ENCODE measurements around the gene OXLD1. TPM values are rescaled to one million over a fixed set of nuclear protein-coding genes. Genes with fewer than 3 reads are reported as not detected.

OXLD1 gene
- total RNA-seq, 4 donors from 2014 or later = 15.5 to 32.2 (median 22.2) TPM

DNA sequence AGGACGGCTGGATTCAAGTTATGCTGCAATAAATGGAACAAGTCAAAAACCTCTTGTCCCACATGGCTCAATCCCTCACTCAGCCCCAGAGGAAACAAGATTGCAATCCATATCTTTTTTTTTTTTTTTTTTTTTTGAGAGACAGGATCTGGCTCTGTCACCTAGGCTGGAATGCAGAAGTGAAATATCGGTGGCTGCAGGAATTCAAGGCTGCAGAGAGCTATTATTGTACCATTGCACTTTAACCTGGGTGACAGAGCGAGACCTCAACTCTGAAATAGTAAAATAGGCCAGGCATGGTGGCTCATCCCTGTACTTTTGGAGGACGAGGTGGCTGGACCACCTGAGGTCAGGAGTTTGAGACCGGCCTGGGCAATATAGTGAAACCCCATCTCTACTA is 7.4 kb downstream of the OXLD1 start:
- TF ChIP-seq CTCF (IDR thresholded peaks at IDR 0.05 in 4 of 5, conservative IDR thresholded peaks at IDR 0.05 in 1 of 5) = no peak
- no peak for TF ChIP-seq POLR2A (IDR thresholded peaks at IDR 0.05)
- DNase-seq (no peak), ATAC-seq (no peak)
- in situ Hi-C loops (cut with MboI; ENCODE audit: low sequenced_read_pairs in 4 of 4) (no loop called here), intact Hi-C loops (cut with DNase I; ENCODE audit: low total_unique reads) (no loop called here)
- H3K4me1 ChIP-seq = no peaks in the 10 kb centered on the region
- no peak overlapping the region for H3K27ac ChIP-seq
- H3K9me3 ChIP-seq = no peaks in the 10 kb centered on the region
- no peak overlapping the region for H3K4me3 ChIP-seq
- no peaks in the 10 kb centered on the region for H3K27me3 ChIP-seq
- no peaks in the 10 kb centered on the region for H3K36me3 ChIP-seq

GRCh38 chr17:81656835-81657234 is 9.6 kb downstream of the OXLD1 start:
- no peaks in the 10 kb centered on the region for H3K36me3 ChIP-seq
- in situ Hi-C loops (cut with MboI; ENCODE audit: low sequenced_read_pairs in 4 of 4) (no loop called here), intact Hi-C loops (cut with DNase I; ENCODE audit: low total_unique reads) (no loop called here)
- ATAC-seq = no peak
- TF ChIP-seq CTCF (IDR thresholded peaks at IDR 0.05 in 4 of 5, conservative IDR thresholded peaks at IDR 0.05 in 1 of 5) = no peak
- TF ChIP-seq POLR2A (IDR thresholded peaks at IDR 0.05) = no peak
- DNase-seq = no peak
- H3K4me1 ChIP-seq = no peaks in the 10 kb centered on the region
- no peak overlapping the region for H3K27ac ChIP-seq
- peaks cover 0 to 6% (median 4%) of the 10 kb centered on the region in 3 donors for H3K27me3 ChIP-seq
- no peak overlapping the region for H3K4me3 ChIP-seq
- H3K9me3 ChIP-seq = no peaks in the 10 kb centered on the region

DNA sequence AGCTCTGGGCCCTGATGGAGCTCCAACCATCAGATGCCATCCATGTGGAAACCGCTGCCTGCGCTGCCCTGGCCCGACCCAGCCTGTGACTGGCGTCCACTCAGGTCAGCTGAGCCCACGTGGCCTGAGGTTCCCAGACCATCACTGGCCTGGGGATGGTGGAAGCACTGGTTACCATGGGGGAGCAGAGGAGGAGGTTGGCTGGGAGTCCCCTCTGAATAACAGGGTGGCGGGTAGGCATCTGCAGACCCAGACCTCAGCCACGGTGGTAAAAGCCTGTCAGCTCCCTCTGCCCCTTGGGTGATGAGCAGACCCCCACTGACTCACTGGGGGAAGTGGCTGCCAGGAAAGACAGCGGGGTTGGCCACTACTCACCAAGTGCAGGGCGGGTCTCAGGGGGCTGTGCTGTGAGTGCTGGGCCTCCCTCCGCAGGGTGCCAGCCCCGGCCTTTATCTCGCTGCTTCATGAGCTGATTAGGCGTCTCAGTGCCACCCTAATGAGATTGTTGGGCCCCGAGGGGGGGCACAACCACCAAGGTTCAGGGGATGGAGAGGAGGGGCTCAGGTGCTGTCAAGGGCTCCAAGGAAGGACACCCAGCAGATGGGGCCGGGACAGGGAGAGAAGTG is 10.2 kb downstream of the OXLD1 start, which contains the start of gene PDE6G:
PDE6G (minus strand) TSS at position 425 of the 626 bp plus-strand sequence. CDS start 3,237 bp downstream, outside the sequence.
- Histone ChIP-seq H3K4me1 (no peaks in the 10 kb centered on the region), H3K27me3 (peaks cover 0 to 9% (median 4%) of the 10 kb centered on the region in 3 donors), H3K4me3 (no peak within 1 kb of the TSS), H3K27ac (no peak within 1 kb of the TSS), H3K9me3 (no peaks in the 10 kb centered on the region), H3K36me3 (no peaks in the 10 kb centered on the region)
- intact Hi-C loops (cut with DNase I; ENCODE audit: low total_unique reads) (no loop called here), in situ Hi-C loops (cut with MboI; ENCODE audit: low sequenced_read_pairs in 4 of 4) (no loop called here)
- TF ChIP-seq CTCF (IDR thresholded peaks at IDR 0.05 in 4 of 5, conservative IDR thresholded peaks at IDR 0.05 in 1 of 5) = no peak
- no peak for TF ChIP-seq POLR2A (IDR thresholded peaks at IDR 0.05)
- DNase-seq (no peak), ATAC-seq (no peak)

DNA sequence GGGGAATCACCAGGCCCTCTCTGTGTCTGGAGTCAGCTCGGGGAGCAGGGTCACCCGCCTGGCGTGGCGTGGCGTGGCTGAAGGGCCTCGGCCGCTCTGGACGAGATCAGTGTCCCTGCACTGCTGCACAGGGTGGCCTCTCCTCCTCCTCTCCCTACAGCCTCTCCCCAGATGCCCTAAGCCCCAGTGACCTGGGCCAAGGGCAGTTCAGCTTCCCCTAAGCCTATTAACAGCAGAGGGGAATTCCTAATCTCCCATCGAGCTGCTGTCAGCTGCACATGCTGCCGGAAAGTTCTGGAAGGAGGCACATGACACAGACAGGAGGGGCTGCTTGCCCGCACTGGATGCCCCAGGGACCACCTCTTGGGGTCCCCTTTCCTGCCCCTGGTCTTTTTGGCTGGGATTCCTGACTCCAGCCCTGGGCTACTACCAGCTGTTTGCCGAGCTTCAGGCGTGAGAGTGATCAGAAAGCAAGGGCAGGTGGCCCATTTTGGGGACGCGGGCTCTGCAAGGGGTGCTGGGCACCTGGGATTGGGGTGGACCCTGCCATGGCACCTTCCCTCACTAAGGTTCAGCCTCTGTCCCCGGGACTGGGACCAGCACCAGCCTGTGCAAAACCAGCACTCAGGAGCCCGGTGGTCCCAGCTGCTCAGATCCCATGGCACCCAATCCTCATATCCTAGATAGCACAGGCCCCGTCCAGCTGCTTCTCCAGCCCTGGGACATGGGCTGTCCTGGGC is 10.9 kb downstream of the OXLD1 start:
- DNase-seq = no peak
- intact Hi-C loops (cut with DNase I; ENCODE audit: low total_unique reads) (no loop called here), in situ Hi-C loops (cut with MboI; ENCODE audit: low sequenced_read_pairs in 4 of 4) (no loop called here)
- Histone ChIP-seq H3K36me3 (no peaks in the 10 kb centered on the region), H3K27me3 (peaks cover under 1 to 16% (median 8%) of the 10 kb centered on the region in 3 donors), H3K4me1 (no peaks in the 10 kb centered on the region), H3K4me3 (no peak overlapping the region), H3K27ac (no peak overlapping the region), H3K9me3 (no peaks in the 10 kb centered on the region)
- TF ChIP-seq POLR2A (IDR thresholded peaks at IDR 0.05) = no peak
- no peak for TF ChIP-seq CTCF (IDR thresholded peaks at IDR 0.05 in 4 of 5, conservative IDR thresholded peaks at IDR 0.05 in 1 of 5)
- ATAC-seq = no peak

Measured in gastrocnemius medialis (tissue), 4 donors.